Vagina (tissue), 2 donors: Measurements from ENCODE around the gene KCND1. TPM values are rescaled to one million over a fixed set of nuclear protein-coding genes. Genes with fewer than 3 reads are reported as not detected.

ENCODE experiments used
- DNase-seq, 2 donors: peaks; one replicate each; pipeline ENCODE4 v3.0.0-alpha.2; 2017; ENCODE audit errors: extremely low spot score in 2 of 2
- H3K27ac ChIP-seq: fragments of 200-600 bp; sonication (generic); one replicate; pipeline ENCODE4 v1.5.1; 2019
- H3K27me3 ChIP-seq: fragments of 200-600 bp; sonication (generic); one replicate; pipeline ENCODE4 v1.5.1; 2019
- H3K36me3 ChIP-seq, 2 donors: fragments of 200-600 bp; sonication (generic); one replicate each; pipeline ENCODE4 v1.5.1; 2017 to 2019
- H3K4me1 ChIP-seq: fragments of 200-600 bp; sonication (generic); one replicate; pipeline ENCODE4 v1.5.1; 2019
- H3K4me3 ChIP-seq, 2 donors: fragments of 200-600 bp; sonication (generic); 1 replicate in 1 of 2; 2 replicates in 1 of 2; pipeline ENCODE4 v1.5.1; 2016 to 2019
- H3K9me3 ChIP-seq: fragments of 200-600 bp; sonication (generic); one replicate; pipeline ENCODE4 v1.5.1; 2019
- POLR2A ChIP-seq, 2 donors: fragments of 450-650 bp; IDR thresholded peaks; one replicate each; pipeline ENCODE4 v1.6.1; 2017; ENCODE audit warnings: antibody characterized with exemption in 2 of 2, mild to moderate bottlenecking in 2 of 2, moderate library complexity in 2 of 2
- POLR2AphosphoS5 ChIP-seq, 2 donors: sonication (generic); formaldehyde crosslinking; IDR thresholded peaks; one replicate each; pipeline ENCODE4 v1.9.0; 2017; ENCODE audit warnings: antibody characterized with exemption in 2 of 2, mild to moderate bottlenecking in 2 of 2, low read depth in 1 of 2; ENCODE audit not compliant: insufficient read depth in 1 of 2
- intact Hi-C: fragments of 100-400 bp; cut with DNase I; formaldehyde crosslinking; loops from one replicate; pipeline ENCODE4 v1.15.1; 2023
- total RNA-seq: library from RNA; depleted of rRNA; stranded (reverse); fragments of >200 nt; gene quantifications from one replicate; pipeline ENCODE4 v1.2.3, GENCODE V29; 2016
- TF ChIP-seq, protein P1 (sequence below), 3 experiments: fragments of 450-650 bp in 2 of 3; fragments of 200-600 bp in 1 of 3; sonication (generic) in 1 of 3; IDR thresholded peaks; one replicate each; pipeline ENCODE4 v1.5.1; 2017 to 2019; ENCODE audit warnings: antibody characterized with exemption in 3 of 3, mild to moderate bottlenecking in 2 of 3, moderate library complexity in 2 of 3

The KCND1 gene
- total RNA-seq, 1 donor from 2014 or later = 2.0 TPM

DNA sequence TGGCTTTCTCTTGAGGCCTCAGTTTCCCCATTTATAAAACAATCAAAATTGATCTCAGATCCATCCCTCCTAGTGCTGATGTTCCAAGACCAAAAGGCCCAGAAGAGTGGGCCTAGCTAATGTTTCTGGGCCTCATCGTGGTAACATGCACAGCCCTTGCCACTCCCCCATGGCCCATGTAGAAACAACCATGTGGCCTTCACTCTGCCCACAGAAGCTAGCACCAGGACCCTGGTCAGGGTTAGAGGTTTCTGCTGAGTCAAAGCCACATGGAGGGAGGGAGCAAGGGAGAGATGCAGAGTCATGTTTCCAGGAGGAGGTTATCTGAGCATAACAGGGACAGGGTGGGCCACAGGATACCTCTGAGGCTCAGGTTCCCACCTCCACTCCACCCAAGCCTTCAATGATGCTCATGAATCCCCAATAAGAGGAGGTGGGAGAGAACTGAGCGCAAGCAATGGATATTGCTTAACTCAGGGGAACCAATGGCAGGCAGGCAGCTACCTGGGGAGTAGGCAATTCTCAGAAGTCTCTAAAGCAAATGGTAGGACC lies 31.2 kb downstream of the KCND1 start:
- intact Hi-C loops = no loop called here
- Histone ChIP-seq H3K27me3 (no peaks in the 10 kb centered on the region), H3K36me3 (no peaks in the 10 kb centered on the region), H3K9me3 (no peaks in the 10 kb centered on the region), H3K4me3 (no peak overlapping the region), H3K4me1 (peaks cover 25% of the 10 kb centered on the region), H3K27ac (no peak overlapping the region)
- TF ChIP-seq POLR2AphosphoS5 (IDR thresholded peaks at IDR 0.05; ENCODE audit: insufficient read depth in 1 of 2, low read depth in 1 of 2) = no peak
- TF ChIP-seq POLR2A (IDR thresholded peaks at IDR 0.05) = no peak
- TF ChIP-seq, protein P1, sequence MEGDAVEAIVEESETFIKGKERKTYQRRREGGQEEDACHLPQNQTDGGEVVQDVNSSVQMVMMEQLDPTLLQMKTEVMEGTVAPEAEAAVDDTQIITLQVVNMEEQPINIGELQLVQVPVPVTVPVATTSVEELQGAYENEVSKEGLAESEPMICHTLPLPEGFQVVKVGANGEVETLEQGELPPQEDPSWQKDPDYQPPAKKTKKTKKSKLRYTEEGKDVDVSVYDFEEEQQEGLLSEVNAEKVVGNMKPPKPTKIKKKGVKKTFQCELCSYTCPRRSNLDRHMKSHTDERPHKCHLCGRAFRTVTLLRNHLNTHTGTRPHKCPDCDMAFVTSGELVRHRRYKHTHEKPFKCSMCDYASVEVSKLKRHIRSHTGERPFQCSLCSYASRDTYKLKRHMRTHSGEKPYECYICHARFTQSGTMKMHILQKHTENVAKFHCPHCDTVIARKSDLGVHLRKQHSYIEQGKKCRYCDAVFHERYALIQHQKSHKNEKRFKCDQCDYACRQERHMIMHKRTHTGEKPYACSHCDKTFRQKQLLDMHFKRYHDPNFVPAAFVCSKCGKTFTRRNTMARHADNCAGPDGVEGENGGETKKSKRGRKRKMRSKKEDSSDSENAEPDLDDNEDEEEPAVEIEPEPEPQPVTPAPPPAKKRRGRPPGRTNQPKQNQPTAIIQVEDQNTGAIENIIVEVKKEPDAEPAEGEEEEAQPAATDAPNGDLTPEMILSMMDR (IDR thresholded peaks at IDR 0.05) = no peak
- DNase-seq = no peak

DNA sequence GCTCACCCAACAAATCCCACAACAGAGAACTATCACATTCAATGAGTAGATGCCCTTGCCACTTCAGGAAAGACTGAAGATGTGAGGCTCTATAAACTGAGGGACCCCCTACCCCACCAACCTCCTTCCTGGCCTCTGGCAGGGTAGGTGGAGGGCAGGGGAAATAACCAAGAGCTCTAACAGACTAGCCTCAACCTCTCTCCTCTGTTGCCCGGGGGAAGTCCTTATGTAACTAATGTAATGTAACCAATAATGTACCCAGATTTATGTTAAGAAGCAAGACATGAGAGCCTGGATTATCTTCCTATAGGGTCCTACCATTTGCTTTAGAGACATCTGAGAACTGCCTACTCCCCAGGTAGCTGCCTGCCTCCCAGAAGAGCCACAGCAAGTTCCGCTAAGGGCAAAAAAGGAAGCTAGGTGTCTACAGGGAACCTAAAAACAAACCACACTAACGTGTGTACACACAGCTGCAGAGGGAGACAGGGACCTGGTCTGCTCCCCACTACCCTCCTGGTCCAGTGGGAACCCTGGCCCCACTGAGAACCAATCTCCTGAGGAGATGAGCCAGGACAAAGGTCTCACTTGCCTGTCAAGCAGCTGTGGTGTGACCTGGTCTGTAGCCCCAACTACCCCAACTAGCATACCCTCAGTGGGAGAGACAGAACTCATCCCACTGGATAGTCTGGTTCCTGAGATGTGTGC lies 32.0 kb downstream of the KCND1 start:
- no peak overlapping the region for H3K27ac ChIP-seq
- no peaks in the 10 kb centered on the region for H3K27me3 ChIP-seq
- intact Hi-C loops = no loop called here
- no peak for TF ChIP-seq POLR2A (IDR thresholded peaks at IDR 0.05)
- TF ChIP-seq, protein P1 (IDR thresholded peaks at IDR 0.05) = no peak
- TF ChIP-seq POLR2AphosphoS5 (IDR thresholded peaks at IDR 0.05; ENCODE audit: insufficient read depth in 1 of 2, low read depth in 1 of 2) = no peak
- no peaks in the 10 kb centered on the region for H3K36me3 ChIP-seq
- no peak for DNase-seq
- no peak overlapping the region for H3K4me3 ChIP-seq
- H3K9me3 ChIP-seq = no peaks in the 10 kb centered on the region
- H3K4me1 ChIP-seq = peaks cover 21% of the 10 kb centered on the region

DNA sequence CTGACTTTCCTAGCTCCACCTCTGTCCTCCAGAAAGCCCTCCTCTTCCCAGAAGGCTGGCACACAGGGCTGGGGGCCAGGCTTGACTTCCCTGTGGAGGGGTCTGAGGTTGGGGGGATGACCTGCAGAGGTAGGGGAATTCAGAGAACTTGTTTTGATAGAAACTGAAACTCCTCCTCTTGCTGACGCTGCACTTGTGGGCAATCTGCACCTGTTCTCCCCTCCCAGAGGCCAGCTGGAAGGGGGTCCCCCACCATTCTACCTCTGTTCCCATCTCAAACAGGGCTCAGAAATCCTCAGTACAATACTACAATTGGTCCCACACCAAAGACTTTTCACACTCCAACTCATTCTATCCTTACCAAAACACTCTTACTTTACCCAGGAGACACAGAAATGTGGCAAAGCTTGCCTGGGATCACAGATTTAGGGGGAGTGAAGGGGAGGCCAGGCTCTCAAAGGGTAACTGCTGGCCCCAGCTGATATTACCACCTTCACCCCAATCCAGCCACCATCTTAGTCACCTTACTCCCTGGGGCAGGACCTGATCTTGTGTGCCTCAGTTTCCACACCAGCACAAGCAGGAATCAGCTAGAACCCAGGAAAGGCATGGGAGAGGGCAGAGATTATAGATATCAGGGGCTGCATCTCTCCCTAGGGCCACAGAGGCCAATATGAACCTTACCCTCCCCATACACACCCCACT lies 32.8 kb downstream of the KCND1 start:
- Histone ChIP-seq H3K4me3 (no peak overlapping the region), H3K27me3 (no peaks in the 10 kb centered on the region), H3K36me3 (peaks cover 0 to 8% of the 10 kb centered on the region in 2 donors), H3K27ac (no peak overlapping the region), H3K9me3 (no peaks in the 10 kb centered on the region), H3K4me1 (peaks cover 21% of the 10 kb centered on the region)
- intact Hi-C loops = no loop called here
- DNase-seq = no peak
- TF ChIP-seq POLR2A (IDR thresholded peaks at IDR 0.05) (no peak), POLR2AphosphoS5 (IDR thresholded peaks at IDR 0.05; ENCODE audit: insufficient read depth in 1 of 2, low read depth in 1 of 2) (no peak)
- TF ChIP-seq, protein P1 (IDR thresholded peaks at IDR 0.05) = no peak

DNA sequence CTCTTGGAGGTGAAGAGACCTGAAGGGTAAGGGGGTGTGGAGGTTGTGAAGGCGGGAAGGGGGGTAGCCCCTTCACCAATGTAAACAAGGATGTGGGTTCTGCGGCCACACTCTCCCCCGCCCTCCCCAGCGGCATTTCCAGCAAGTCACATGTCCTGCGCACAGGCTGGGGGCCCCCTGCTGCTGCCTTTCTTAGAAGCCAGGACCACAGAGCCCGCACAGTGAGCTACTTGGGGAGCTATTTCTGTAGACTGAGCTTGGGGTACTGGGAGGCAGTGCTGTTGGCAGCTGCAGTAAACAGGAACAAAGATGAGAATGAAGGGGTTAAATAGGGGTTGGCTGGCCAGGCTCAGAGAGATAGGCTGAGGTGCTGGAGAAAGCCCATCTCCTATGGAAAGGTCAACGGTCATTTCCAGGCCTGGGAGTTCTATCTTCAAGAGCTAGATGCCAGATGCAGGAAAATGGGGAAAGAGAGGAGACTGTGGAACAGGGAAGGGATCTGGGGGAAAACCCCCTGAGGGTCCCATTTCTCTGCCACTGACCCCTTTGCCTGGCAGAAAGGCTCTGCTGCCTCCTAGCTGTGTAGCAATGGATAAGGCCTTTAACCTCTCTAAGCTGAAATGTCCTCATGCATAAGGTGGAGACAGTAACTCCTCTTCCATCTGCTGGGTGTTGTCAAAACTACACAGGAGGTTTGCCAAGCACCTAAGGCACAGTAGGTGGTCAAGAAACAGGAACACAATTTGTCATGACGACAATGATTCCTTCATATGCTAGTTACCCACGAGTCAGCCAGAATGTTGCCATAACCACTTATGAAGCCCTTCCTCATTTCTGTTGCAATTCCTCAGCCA lies 34.4 kb downstream of the KCND1 start:
- intact Hi-C loops = no loop called here
- Histone ChIP-seq H3K27me3 (no peaks in the 10 kb centered on the region), H3K27ac (no peak overlapping the region), H3K36me3 (peaks cover 0 to 14% of the 10 kb centered on the region in 2 donors), H3K4me3 (no peak overlapping the region), H3K9me3 (no peaks in the 10 kb centered on the region), H3K4me1 (peaks cover 21% of the 10 kb centered on the region)
- TF ChIP-seq POLR2A (IDR thresholded peaks at IDR 0.05) = no peak
- TF ChIP-seq, protein P1 (IDR thresholded peaks at IDR 0.05) = no peak
- peak in 1 of 2 donors; percentile 57 for TF ChIP-seq POLR2AphosphoS5 (IDR thresholded peaks at IDR 0.05; ENCODE audit: insufficient read depth in 1 of 2, low read depth in 1 of 2)
- no peak for DNase-seq
